GM12873 (cell line): ENCODE data around the gene INPP5A.

Source experiments
- TF ChIP-seq, protein P1 (sequence below): IDR thresholded peaks from 2 replicates; pipeline ENCODE4 v1.5.1; 2012; ENCODE audit warnings: low read depth, mild to moderate bottlenecking, moderate library complexity, low read length, control low read depth; ENCODE audit not compliant: insufficient read depth; ENCODE audit errors: missing control alignments

INPP5A gene

DNA sequence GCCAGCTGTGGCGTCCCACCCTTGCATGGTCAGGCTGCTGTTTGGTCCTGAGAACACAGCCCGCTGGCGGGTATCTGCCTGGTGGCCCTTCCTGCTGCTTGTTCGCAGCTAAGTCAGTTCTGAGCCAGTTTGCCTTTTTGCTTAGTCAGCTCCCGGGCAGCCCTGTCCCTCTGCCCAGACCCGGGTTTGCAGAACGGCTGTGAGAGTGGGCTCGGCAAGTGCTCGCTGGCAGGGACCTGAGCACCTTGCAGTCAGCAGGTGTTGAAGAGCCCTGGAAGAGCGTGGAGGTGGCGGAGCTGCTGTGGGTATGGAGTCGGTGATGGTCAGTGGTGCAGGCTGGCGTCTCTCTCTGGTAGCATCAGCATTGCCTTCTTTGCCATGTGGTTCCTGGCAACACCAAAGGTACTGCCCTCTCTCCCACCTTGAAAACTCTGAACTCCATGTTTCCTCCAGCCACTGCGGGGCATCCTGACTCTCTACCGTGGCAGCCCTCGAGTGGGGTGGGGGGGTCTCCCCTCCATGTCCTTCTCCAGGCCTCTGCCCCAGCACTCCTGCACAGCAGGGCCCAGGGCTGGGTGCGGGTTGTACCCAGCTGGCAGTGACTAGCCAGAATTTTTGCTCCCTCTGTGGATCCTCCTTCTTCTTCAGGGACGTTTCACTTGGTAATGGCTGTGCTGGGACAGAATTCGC is 4.6 kb downstream of the INPP5A start:
- TF ChIP-seq, protein P1, sequence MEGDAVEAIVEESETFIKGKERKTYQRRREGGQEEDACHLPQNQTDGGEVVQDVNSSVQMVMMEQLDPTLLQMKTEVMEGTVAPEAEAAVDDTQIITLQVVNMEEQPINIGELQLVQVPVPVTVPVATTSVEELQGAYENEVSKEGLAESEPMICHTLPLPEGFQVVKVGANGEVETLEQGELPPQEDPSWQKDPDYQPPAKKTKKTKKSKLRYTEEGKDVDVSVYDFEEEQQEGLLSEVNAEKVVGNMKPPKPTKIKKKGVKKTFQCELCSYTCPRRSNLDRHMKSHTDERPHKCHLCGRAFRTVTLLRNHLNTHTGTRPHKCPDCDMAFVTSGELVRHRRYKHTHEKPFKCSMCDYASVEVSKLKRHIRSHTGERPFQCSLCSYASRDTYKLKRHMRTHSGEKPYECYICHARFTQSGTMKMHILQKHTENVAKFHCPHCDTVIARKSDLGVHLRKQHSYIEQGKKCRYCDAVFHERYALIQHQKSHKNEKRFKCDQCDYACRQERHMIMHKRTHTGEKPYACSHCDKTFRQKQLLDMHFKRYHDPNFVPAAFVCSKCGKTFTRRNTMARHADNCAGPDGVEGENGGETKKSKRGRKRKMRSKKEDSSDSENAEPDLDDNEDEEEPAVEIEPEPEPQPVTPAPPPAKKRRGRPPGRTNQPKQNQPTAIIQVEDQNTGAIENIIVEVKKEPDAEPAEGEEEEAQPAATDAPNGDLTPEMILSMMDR = no peak

GRCh38 chr10:132542819-132543218 is 5.2 kb downstream of the INPP5A start:
- TF ChIP-seq, protein P1 = no peak

GRCh38 chr10:132543916-132544743 is 6.5 kb downstream of the INPP5A start:
- TF ChIP-seq, protein P1 = no peak

GRCh38 chr10:132544744-132545658 is 7.4 kb downstream of the INPP5A start:
- TF ChIP-seq, protein P1 = no peak

DNA sequence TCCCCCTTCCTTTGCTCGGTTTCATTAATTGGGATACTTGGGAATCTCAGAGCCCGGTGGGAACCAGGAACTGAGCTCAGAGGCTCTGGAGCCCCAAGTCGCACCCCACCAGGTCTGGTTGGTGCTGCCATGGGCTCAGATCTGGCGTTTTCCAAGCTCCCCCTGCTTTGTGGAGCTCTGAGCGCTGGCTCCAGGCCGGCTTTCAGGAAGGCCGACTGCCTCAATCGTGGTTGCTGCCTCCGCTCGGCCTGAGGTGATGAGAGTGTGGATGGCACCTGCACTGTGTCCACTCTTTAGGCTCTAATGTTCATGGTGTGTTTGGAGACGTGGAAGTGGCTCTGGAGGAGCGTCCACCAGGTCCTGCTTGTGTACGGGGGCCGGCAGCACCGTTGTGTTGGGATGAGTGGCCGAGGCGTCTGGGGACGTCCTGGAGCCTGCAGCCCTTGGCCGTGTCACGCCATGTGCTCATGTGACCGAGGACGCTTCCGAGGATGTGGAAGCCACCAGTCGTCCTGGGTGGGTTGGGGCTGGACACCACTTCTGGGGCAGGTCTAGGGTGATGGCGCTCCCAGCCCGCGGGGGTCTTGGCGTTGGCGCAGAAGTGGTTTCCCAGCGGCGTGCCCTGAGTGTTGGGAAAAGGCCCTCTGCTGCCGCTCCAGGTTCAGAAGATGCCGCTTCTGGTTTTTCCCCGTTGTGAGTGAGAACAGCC is 8.2 kb downstream of the INPP5A start:
- TF ChIP-seq, protein P1 = no peak

DNA sequence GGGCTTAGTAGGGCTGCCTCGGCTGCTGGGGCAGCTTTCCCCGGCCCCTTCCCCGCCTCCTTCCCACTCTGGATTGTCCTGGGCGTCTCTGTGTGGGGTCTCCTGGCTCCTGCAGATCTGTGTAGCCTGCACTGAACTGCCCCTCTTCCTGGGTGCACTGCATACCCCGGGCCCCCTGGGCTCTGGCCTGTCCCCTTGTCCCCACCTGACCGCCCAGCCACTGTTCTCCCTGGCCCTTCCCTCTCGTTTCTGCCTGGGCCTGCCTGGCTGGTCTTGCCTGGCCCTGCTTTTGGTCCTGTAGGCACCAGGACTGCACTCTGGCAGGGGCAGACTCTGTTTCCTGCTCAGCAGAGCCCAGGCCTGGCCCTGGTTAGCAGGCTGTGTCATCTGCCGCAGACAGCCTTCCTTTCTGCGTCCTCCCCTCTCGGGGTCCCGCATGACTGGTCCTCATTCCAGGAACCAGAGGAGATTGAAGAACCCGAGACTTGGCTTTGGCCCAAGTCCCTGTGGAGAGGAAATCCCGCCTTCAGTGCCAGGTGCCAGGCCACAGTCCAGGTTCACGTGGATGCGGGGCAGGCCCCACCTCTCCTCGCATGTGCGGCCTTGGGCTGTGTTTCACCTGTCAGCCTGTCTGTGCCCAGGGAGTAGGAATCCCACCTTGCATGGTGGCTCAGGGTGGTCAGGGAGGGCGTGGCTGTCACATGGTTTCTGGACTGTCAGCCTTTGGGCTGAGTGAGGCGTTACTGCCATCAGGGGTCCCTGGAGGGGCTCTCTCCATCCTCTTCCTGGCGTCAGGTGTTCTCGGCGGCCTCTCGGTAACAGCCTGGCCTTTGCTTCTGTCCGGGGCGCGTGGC is 9.2 kb downstream of the INPP5A start:
- TF ChIP-seq, protein P1 = no peak
